GM23248 (cell line): ENCODE data around the gene PDRG1. TPM values are rescaled to one million over a fixed set of nuclear protein-coding genes. Genes with fewer than 3 reads are reported as not detected.

Experiments used
- DNase-seq: peaks from one replicate; pipeline ENCODE4 v3.0.0-alpha.2; 2015
- H2AFZ ChIP-seq: fragments of 200-600 bp; sonication (generic); 2 replicates; pipeline ENCODE4 v1.6.1; 2016; ENCODE audit warnings: antibody characterized with exemption
- H3F3A ChIP-seq: fragments of 200-600 bp; sonication (generic); 2 replicates; pipeline ENCODE4 v1.6.1; 2016; ENCODE audit warnings: mild to moderate bottlenecking, antibody characterized with exemption, mixed run types; ENCODE audit not compliant: insufficient read depth
- H3K27ac ChIP-seq: fragments of 200-600 bp; sonication (generic); 2 replicates; pipeline ENCODE4 v1.5.1; 2016; ENCODE audit warnings: mild to moderate bottlenecking
- H3K27me3 ChIP-seq: fragments of 200-600 bp; sonication (generic); replicated peaks from 2 replicates; pipeline ENCODE4 v1.6.1; 2016; ENCODE audit warnings: mild to moderate bottlenecking; ENCODE audit not compliant: insufficient read depth
- H3K36me3 ChIP-seq: fragments of 200-600 bp; sonication (generic); 2 replicates; pipeline ENCODE4 v1.6.1; 2016; ENCODE audit warnings: low read depth, mild to moderate bottlenecking
- H3K4me1 ChIP-seq: fragments of 200-600 bp; sonication (generic); 2 replicates; pipeline ENCODE4 v1.6.1; 2016; ENCODE audit warnings: mild to moderate bottlenecking; ENCODE audit not compliant: insufficient read depth
- H3K4me2 ChIP-seq: fragments of 200-600 bp; sonication (generic); one replicate; pipeline ENCODE4 v1.6.1; 2016; ENCODE audit warnings: mild to moderate bottlenecking; ENCODE audit not compliant: unreplicated experiment
- H3K4me3 ChIP-seq: fragments of 200-600 bp; sonication (generic); 2 replicates; pipeline ENCODE4 v1.5.1; 2016; ENCODE audit warnings: mild to moderate bottlenecking
- H3K79me2 ChIP-seq: fragments of 200-600 bp; sonication (generic); 2 replicates; pipeline ENCODE4 v1.6.1; 2016; ENCODE audit warnings: mild to moderate bottlenecking; ENCODE audit not compliant: insufficient read depth
- H3K9ac ChIP-seq: fragments of 200-600 bp; sonication (generic); 2 replicates; pipeline ENCODE4 v1.6.1; 2016; ENCODE audit warnings: mild to moderate bottlenecking
- H3K9me2 ChIP-seq: fragments of 200-600 bp; sonication (generic); 2 replicates; pipeline ENCODE4 v1.6.1; 2016; ENCODE audit warnings: mixed run types, mild to moderate bottlenecking, moderate library complexity; ENCODE audit not compliant: insufficient read depth
- H3K9me3 ChIP-seq: fragments of 200-600 bp; sonication (generic); one replicate; pipeline ENCODE4 v1.6.1; 2017; ENCODE audit warnings: low read depth
- H4K20me1 ChIP-seq: fragments of 200-600 bp; sonication (generic); 2 replicates; pipeline ENCODE4 v1.6.0; 2016; ENCODE audit not compliant: insufficient read depth
- EZH2 ChIP-seq: fragments of 200-600 bp; sonication (generic); IDR thresholded peaks from 2 replicates; pipeline ENCODE4 v1.6.1; 2018; ENCODE audit warnings: antibody characterized with exemption, mild to moderate bottlenecking; ENCODE audit not compliant: insufficient read depth, poor library complexity, severe bottlenecking
- EZH2phosphoT487 ChIP-seq: fragments of 200-600 bp; sonication (generic); IDR thresholded peaks from 2 replicates; pipeline ENCODE4 v1.6.1; 2018; ENCODE audit warnings: antibody characterized with exemption, moderate library complexity, mild to moderate bottlenecking, low read depth; ENCODE audit not compliant: insufficient read depth
- WGBS, 2 experiments: methylation state at CpG; one replicate each; pipeline ENCODE4 v1.1.6; 2015 to 2017; ENCODE audit warnings: low lambda C conversion rate in 2 of 2, low coverage in 1 of 2; ENCODE audit errors: missing lambda C conversion rate in 2 of 2; 5-methylcytosine and 5-hydroxymethylcytosine counted together
- in situ Hi-C: fragments of 300-500 bp; cut with MboI; formaldehyde crosslinking; loops from 2 replicates; pipeline ENCODE4 v1.15.0; 2020
- polyA plus RNA-seq: library from polyadenylated mRNA; unstranded; fragments of >200 nt; fragmentation: Nextera tagmentation; extraction: Ambion mirVana; gene quantifications from 2 replicates; pipeline ENCODE4 v1.2.1, GENCODE V29; 2016
- total RNA-seq: library from RNA; depleted of rRNA; stranded (reverse); fragments of >200 nt; shearing (Covaris generic); gene quantifications from 2 replicates; pipeline ENCODE4 v1.2.3, GENCODE V29; 2014; rRNA removed

Gene PDRG1
- total RNA-seq, result 5.7 and 10.8 TPM in 2 replicates
- 16.7 and 17.2 TPM in 2 replicates for polyA plus RNA-seq

- no peak for TF ChIP-seq EZH2phosphoT487
- no peak for TF ChIP-seq EZH2
- Histone ChIP-seq H3K4me3 (peak within 1 kb of the TSS; percentile 99), H3K79me2 (peaks cover 31% of the 10 kb centered on the region), H3K9ac (peak within 1 kb of the TSS; percentile 93), H3K27me3 (peaks cover 3% of the 10 kb centered on the region), H3K36me3 (peaks cover 19% of the 10 kb centered on the region), H4K20me1 (no peaks in the 10 kb centered on the region), H3K27ac (no peak within 1 kb of the TSS), H3K4me2 (peak within 1 kb of the TSS; percentile 91), H3K9me3 (no peaks in the 10 kb centered on the region), H3K9me2 (no peaks in the 10 kb centered on the region), H3F3A (no peaks in the 10 kb centered on the region), H3K4me1 (peaks cover 7% of the 10 kb centered on the region), H2AFZ (peak within 1 kb of the TSS; percentile 95)
- in situ Hi-C loops, result no loop called here
- peak; percentile 99 for DNase-seq
- WGBS, 2 experiments, result 1% methylated on average over 55 to 56 of the region's 63 CpGs
Observed at GRCh38 chr20:31951530-31952453, at the start of gene PDRG1. Gene PDRG1 (minus strand): TSS chr20:31952046. CDS start chr20:31951961, 85 bp downstream.

- no peaks in the 10 kb centered on the region for H3K9me2 ChIP-seq
- TF ChIP-seq EZH2phosphoT487 (no peak), EZH2 (no peak)
- H3F3A ChIP-seq, result no peaks in the 10 kb centered on the region
- H3K27ac ChIP-seq, result no peak overlapping the region
- H3K9ac ChIP-seq, result no peak overlapping the region
- H2AFZ ChIP-seq, result no peak overlapping the region
- no peaks in the 10 kb centered on the region for H3K36me3 ChIP-seq
- no peak overlapping the region for H3K4me3 ChIP-seq
- WGBS, 2 experiments, result 27 to 39% methylated on average over 2 of the region's 2 CpGs
- no peaks in the 10 kb centered on the region for H3K4me1 ChIP-seq
- H3K79me2 ChIP-seq, result no peaks in the 10 kb centered on the region
- peaks cover 42% of the 10 kb centered on the region for H3K27me3 ChIP-seq
- no peaks in the 10 kb centered on the region for H3K9me3 ChIP-seq
- no peak overlapping the region for H3K4me2 ChIP-seq
- no peak for DNase-seq
- in situ Hi-C loops, result no loop called here
- H4K20me1 ChIP-seq, result no peaks in the 10 kb centered on the region
Observed at GRCh38 chr20:31998246-31998645, 46.4 kb upstream of the PDRG1 start.

- no peaks in the 10 kb centered on the region for H3K36me3 ChIP-seq
Observed at GRCh38 chr20:31996996-31997395, 45.1 kb upstream of the PDRG1 start.

GRCh38 chr20:31992086-31992485 lies 40.2 kb upstream of the PDRG1 start:
- Histone ChIP-seq H3K4me1 (no peaks in the 10 kb centered on the region), H3K9me2 (no peaks in the 10 kb centered on the region), H3K9ac (no peak overlapping the region), H3K4me2 (no peak overlapping the region), H3K27me3 (peaks cover 30% of the 10 kb centered on the region), H3K9me3 (no peaks in the 10 kb centered on the region), H3F3A (no peaks in the 10 kb centered on the region), H3K36me3 (no peaks in the 10 kb centered on the region), H3K27ac (no peak overlapping the region), H3K79me2 (no peaks in the 10 kb centered on the region), H3K4me3 (no peak overlapping the region), H2AFZ (no peak overlapping the region), H4K20me1 (no peaks in the 10 kb centered on the region)
- WGBS, 2 experiments, result 41 to 45% methylated on average over 2 of the region's 2 CpGs
- TF ChIP-seq EZH2 (no peak), EZH2phosphoT487 (no peak)
- in situ Hi-C loops, result no loop called here
- DNase-seq, result no peak

More at GRCh38 chr20:31996996-31997395, 45.1 kb upstream of the PDRG1 start:
- 70 to 75% methylated on average over 16 to 18 of the region's 18 CpGs for WGBS, 2 experiments
- Histone ChIP-seq H2AFZ (no peak overlapping the region), H3K27ac (no peak overlapping the region), H3K9me3 (no peaks in the 10 kb centered on the region), H3K79me2 (no peaks in the 10 kb centered on the region), H4K20me1 (no peaks in the 10 kb centered on the region), H3K27me3 (peaks cover 37% of the 10 kb centered on the region), H3K4me2 (no peak overlapping the region), H3F3A (no peaks in the 10 kb centered on the region), H3K4me3 (no peak overlapping the region), H3K4me1 (no peaks in the 10 kb centered on the region), H3K9me2 (no peaks in the 10 kb centered on the region), H3K9ac (no peak overlapping the region)
- no peak for DNase-seq
- no peak for TF ChIP-seq EZH2phosphoT487
- no peak for TF ChIP-seq EZH2
- in situ Hi-C loops, result no loop called here
